ENCODE measurements around the gene MEIOSIN.
"Not testable (repeated sequence)": the region's sequence is repeated elsewhere in the genome, so short reads cannot be mapped to it uniquely, and the experiment has no call there.

- not testable (repeated sequence) for TF ChIP-seq EZH2 (conservative IDR thresholded peaks at IDR 0.05; ENCODE audit: low read depth, low read length); HNRNPLL (IDR thresholded peaks at IDR 0.05; ENCODE audit: low read depth, low read length, poor library complexity, severe bottlenecking); CHD2 (IDR thresholded peaks at IDR 0.05; ENCODE audit: low read depth, low read length); CTCF (CRISPR knock-in tag; IDR thresholded peaks at IDR 0.05); FIP1L1 (IDR thresholded peaks at IDR 0.05; ENCODE audit: borderline replicate concordance, insufficient read depth, low read depth, low read length); ZIK1 (CRISPR knock-in tag; IDR thresholded peaks at IDR 0.05; ENCODE audit: borderline replicate concordance, low read depth); POGK (CRISPR knock-in tag; conservative IDR thresholded peaks at IDR 0.05); DBP (CRISPR knock-in tag; IDR thresholded peaks at IDR 0.05; ENCODE audit: not compliant biosample characterization); MAX (IDR thresholded peaks at IDR 0.05); ZNF274 (CRISPR knock-in tag; IDR thresholded peaks at IDR 0.05); RARA (CRISPR knock-in tag; IDR thresholded peaks at IDR 0.05); CEBPG (CRISPR knock-in tag; IDR thresholded peaks at IDR 0.05); ZNF687 (CRISPR knock-in tag; IDR thresholded peaks at IDR 0.05); ATF6 (CRISPR knock-in tag; conservative IDR thresholded peaks at IDR 0.05)
These were observed 66.3 kb downstream of the MEIOSIN start for GRCh38 chr19:45799541-45799940.

Measured in HepG2 (cell line).